Gastroesophageal sphincter (tissue), 4 donors: ENCODE measurements around the gene UVSSA. TPM values are rescaled to one million over a fixed set of nuclear protein-coding genes. Genes with fewer than 3 reads are reported as not detected.
A peak's percentile ranks its signal among the peaks of the same experiment; 100 is the strongest.

Experiments
- ATAC-seq: fragments of 150-250 bp; one replicate; pipeline ENCODE4 v1.9.1; 2016; ENCODE audit warnings: mild to moderate bottlenecking, moderate library complexity
- H3K27ac ChIP-seq, 4 donors: fragments of 200-600 bp; sonication (generic) in 3 of 4; 1 replicate in 3 of 4; 2 replicates in 1 of 4; pipeline ENCODE4 v1.5.1; 2016 to 2019
- H3K27me3 ChIP-seq: fragments of 200-600 bp; sonication (generic); one replicate; pipeline ENCODE4 v1.5.1; 2019
- H3K36me3 ChIP-seq, 2 donors: fragments of 200-600 bp; sonication (generic); one replicate each; pipeline ENCODE4 v1.5.1; 2019; ENCODE audit warnings: control low read depth in 1 of 2
- H3K4me1 ChIP-seq, 3 donors: fragments of 200-600 bp; sonication (generic); 1 replicate in 2 of 3; 2 replicates in 1 of 3; pipeline ENCODE4 v1.5.1; 2016 to 2019; ENCODE audit warnings: control low read depth in 2 of 3
- H3K4me3 ChIP-seq, 2 donors: fragments of 200-600 bp; sonication (generic); one replicate each; pipeline ENCODE4 v1.5.1; 2019; ENCODE audit warnings: mild to moderate bottlenecking in 1 of 2, moderate library complexity in 1 of 2
- H3K9me3 ChIP-seq, 3 donors: fragments of 200-600 bp; sonication (generic); one replicate each; pipeline ENCODE4 v1.5.1; 2017 to 2019; ENCODE audit warnings: control low read depth in 2 of 3
- EP300 ChIP-seq: sonication (generic); formaldehyde crosslinking; IDR thresholded peaks from one replicate; pipeline ENCODE4 v1.6.1; 2017; ENCODE audit warnings: antibody characterized with exemption, mild to moderate bottlenecking
- POLR2A ChIP-seq, 2 donors: fragments of 450-650 bp; IDR thresholded peaks; one replicate each; pipeline ENCODE4 v1.6.1; 2017; ENCODE audit warnings: antibody characterized with exemption in 2 of 2, mild to moderate bottlenecking in 2 of 2, moderate library complexity in 1 of 2
- POLR2AphosphoS5 ChIP-seq: sonication (generic); formaldehyde crosslinking; IDR thresholded peaks from one replicate; pipeline ENCODE4 v1.6.1; 2017; ENCODE audit warnings: antibody characterized with exemption
- WGBS, 2 donors: methylation state at CpG; one replicate each; pipeline ENCODE4 v1.1.5; 2018; ENCODE audit warnings: low coverage in 1 of 2; 5-methylcytosine and 5-hydroxymethylcytosine counted together
- total RNA-seq, 4 donors: library from RNA; depleted of rRNA; stranded (reverse); fragments of >200 nt; gene quantifications; one replicate each; pipeline ENCODE4 v1.1.0, GENCODE V29; 2016
- TF ChIP-seq, protein P1 (sequence below), 4 experiments: fragments of 200-600 bp in 2 of 4; fragments of 450-650 bp in 2 of 4; sonication (generic) in 1 of 4; IDR thresholded peaks; one replicate each; pipeline ENCODE4 v1.5.1; 2017 to 2019; ENCODE audit warnings: antibody characterized with exemption in 4 of 4, mild to moderate bottlenecking in 2 of 4, moderate library complexity in 2 of 4

Gene UVSSA
- total RNA-seq, 4 donors from 2014 or later, result 3.1 to 24.1 (median 9.9) TPM

DNA sequence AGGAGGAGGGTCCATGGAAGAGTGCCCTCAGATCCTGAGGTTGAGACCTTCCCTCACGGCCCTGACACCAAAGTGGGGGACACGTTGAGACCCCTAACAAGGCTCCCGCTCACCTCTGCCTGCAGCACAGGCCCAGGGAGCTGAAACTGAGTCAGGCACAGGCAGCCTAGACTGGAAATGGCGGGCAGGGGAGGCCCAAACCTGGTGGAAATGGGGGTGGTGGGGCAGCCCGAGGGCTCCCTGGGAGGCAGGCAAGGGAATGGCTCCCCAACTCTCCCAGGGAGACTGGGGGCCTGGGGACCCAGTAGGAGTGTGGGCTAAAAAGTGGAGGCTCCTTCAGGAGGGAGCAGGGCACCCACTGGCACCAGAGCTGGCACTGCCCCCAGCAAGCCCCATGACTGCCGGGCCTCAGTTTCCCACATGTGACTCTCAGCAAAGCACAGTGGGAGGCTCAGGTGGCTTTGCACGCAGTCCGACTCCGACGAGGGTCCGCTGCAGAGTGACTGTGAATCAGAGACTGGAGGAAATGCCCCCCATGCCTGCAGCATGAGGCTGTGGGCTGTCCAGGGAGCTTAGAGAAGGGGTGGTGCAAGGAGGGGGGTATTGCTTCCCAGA, 53.3 kb downstream of the UVSSA start:
- ATAC-seq, result no peak
- peaks cover 68% of the 10 kb centered on the region for H3K27me3 ChIP-seq
- WGBS, 2 donors, result 69% methylated on average over 4 of the region's 11 CpGs; no CpG with 5 or more reads in 1 of the 2 donors

DNA sequence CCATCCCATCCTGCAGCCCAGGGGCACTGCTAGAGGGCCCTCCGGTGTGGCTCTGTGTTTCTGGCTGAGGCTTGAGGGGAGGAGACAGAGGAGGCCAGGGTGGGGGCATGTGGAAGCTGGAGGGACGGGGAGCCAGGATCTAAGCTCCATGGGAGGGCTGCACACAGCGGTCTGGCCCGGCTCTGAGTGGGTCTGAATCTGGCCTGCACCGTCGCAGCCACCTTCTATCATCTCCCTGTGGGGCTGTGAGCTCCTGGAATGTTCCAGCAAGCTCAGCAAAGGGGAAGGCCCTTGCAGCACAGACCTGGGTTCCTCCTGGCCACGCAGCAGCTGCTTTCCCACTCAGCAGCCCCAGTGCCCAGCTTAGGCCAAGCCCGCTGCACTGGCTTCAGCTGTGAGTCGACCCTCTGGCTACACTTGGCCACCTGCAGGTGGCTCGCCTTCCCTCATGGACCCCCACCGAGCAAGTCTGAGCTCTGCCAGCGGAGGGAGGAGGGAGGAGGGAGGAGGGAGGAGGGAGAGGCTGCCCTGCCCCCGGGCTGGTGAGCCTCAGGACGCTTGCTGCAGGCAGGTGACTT, 53.9 kb downstream of the UVSSA start:
- WGBS, 2 donors, result 36% methylated on average over 8 of the region's 14 CpGs; no CpG with 5 or more reads in 1 of the 2 donors
- Histone ChIP-seq H3K27me3 (peaks cover 74% of the 10 kb centered on the region), H3K4me3 (no peak overlapping the region)

More for the DNA sequence above, 53.3 kb downstream of the UVSSA start:
- TF ChIP-seq POLR2AphosphoS5 (no peak), EP300 (no peak), POLR2A (IDR thresholded peaks at IDR 0.05) (no peak)
- TF ChIP-seq, protein P1, sequence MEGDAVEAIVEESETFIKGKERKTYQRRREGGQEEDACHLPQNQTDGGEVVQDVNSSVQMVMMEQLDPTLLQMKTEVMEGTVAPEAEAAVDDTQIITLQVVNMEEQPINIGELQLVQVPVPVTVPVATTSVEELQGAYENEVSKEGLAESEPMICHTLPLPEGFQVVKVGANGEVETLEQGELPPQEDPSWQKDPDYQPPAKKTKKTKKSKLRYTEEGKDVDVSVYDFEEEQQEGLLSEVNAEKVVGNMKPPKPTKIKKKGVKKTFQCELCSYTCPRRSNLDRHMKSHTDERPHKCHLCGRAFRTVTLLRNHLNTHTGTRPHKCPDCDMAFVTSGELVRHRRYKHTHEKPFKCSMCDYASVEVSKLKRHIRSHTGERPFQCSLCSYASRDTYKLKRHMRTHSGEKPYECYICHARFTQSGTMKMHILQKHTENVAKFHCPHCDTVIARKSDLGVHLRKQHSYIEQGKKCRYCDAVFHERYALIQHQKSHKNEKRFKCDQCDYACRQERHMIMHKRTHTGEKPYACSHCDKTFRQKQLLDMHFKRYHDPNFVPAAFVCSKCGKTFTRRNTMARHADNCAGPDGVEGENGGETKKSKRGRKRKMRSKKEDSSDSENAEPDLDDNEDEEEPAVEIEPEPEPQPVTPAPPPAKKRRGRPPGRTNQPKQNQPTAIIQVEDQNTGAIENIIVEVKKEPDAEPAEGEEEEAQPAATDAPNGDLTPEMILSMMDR (IDR thresholded peaks at IDR 0.05), result no peak
- peaks cover 0 to 7% of the 10 kb centered on the region in 2 donors for H3K36me3 ChIP-seq
- H3K4me3 ChIP-seq, result no peak overlapping the region
- H3K27ac ChIP-seq, result no peak overlapping the region
- no peaks in the 10 kb centered on the region for H3K9me3 ChIP-seq
- H3K4me1 ChIP-seq, result peaks cover 0 to 34% (median 5%) of the 10 kb centered on the region in 3 donors

DNA sequence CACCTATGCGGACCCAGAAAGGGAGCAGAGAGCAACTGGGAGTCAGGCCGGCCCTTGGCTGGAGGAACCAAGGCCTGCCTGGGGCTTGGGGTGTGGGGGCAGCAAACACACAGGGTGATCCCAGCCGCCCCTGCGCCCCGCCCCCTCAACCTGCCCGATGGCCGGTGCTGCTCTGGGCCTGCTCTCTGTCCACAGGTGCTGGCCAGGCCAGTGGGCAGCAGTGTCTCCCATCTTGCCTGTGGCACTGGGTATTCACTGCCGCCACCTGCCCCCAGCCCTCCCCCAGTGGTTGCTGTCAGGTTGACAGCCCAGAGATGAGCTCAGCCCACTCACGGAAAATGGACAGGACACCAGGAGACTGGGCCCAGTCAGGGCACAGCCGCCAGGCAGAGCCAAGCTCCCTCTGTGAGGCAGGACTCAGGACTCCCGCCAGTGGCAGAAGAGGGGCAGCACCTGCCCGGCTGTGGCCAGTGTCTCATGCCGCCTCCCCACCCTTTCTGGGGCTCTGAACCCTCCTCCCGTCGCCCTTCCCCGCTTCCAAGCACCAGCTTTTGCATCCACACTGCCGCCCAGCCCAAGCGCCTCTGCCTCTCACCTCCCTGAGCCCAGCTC, 54.5 kb downstream of the UVSSA start:
- Histone ChIP-seq H3K36me3 (no peaks in the 10 kb centered on the region), H3K9me3 (no peaks in the 10 kb centered on the region), H3K27ac (no peak overlapping the region), H3K4me3 (no peak overlapping the region), H3K27me3 (peaks cover 80% of the 10 kb centered on the region), H3K4me1 (peaks cover 0 to 46% (median 5%) of the 10 kb centered on the region in 3 donors)
- ATAC-seq, result no peak
- TF ChIP-seq EP300, result no peak
- TF ChIP-seq POLR2AphosphoS5, result no peak
- TF ChIP-seq, protein P1 (IDR thresholded peaks at IDR 0.05), result no peak
- TF ChIP-seq POLR2A (IDR thresholded peaks at IDR 0.05), result no peak
- WGBS, 2 donors, result 21% methylated on average over 2 of the region's 18 CpGs; no CpG with 5 or more reads in 1 of the 2 donors

More for the DNA sequence above, 53.9 kb downstream of the UVSSA start:
- Histone ChIP-seq H3K9me3 (no peaks in the 10 kb centered on the region), H3K4me1 (peaks cover 0 to 40% (median 5%) of the 10 kb centered on the region in 3 donors), H3K36me3 (peaks cover 0 to under 1% of the 10 kb centered on the region in 2 donors), H3K27ac (no peak overlapping the region)
- TF ChIP-seq, protein P1 (IDR thresholded peaks at IDR 0.05), result no peak
- TF ChIP-seq EP300 (no peak), POLR2AphosphoS5 (no peak), POLR2A (IDR thresholded peaks at IDR 0.05) (no peak)
- no peak for ATAC-seq

DNA sequence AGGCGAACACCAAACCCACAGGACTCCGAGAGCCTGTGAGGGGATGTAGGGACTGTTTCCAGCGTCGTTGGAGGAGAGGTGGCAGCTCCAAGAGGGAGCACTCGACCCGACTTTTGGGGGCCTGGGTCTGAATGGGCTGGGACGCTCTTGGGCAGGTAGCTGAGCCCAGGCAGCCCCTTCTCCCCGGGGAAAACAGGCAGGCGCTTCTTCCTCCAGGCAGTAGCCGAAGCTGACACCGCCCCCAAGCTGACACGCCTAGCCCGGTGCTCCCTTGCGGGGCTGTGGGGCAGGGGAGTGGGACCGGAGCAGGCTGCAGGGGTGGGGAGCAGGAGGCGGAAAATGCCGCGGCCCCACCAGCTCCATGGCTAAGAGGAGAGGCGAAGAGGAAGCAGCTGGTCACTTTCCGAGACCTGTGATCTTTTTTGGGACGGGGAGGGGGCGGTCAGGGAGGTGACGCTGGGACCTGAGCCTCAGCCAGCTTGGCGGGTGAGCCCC, 55.1 kb downstream of the UVSSA start:
- H3K27me3 ChIP-seq, result peaks cover 86% of the 10 kb centered on the region
- H3K36me3 ChIP-seq, result no peaks in the 10 kb centered on the region
- TF ChIP-seq POLR2A (IDR thresholded peaks at IDR 0.05), result no peak
- H3K9me3 ChIP-seq, result no peaks in the 10 kb centered on the region
- peaks cover 0 to 52% (median 5%) of the 10 kb centered on the region in 3 donors for H3K4me1 ChIP-seq
- 0% methylated on average over 4 of the region's 24 CpGs; no CpG with 5 or more reads in 1 of the 2 donors for WGBS, 2 donors
- H3K4me3 ChIP-seq, result no peak overlapping the region
- no peak for ATAC-seq
- no peak overlapping the region for H3K27ac ChIP-seq

DNA sequence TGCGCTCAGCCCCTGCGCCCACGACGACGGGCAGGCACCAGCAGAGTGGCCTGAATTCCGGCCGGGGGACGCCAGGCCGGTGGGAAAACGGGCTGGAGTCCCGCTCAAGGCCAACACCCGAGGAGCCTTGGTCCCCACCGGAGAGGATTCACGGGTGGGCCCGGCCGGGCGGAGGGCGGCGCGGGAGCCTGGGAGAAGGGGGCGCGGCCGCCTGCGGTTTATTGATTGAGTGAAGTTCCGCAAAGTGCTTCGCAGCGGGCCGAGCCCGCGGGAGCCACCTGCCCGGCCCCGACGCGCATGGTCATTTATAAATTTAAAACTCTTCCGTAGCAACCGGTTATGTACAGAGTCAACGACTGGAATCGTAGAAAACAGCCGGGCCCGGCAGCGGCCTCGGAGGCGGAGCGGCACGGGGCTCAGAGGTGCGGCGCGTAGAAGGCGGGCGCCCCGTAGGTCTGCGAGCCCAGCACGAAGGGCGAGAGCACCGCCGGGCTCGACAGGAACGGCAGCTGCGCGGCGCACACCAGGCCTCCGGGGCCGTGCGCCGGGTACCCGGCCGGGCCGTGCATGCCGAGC, 55.6 kb downstream of the UVSSA start:
- TF ChIP-seq POLR2A (IDR thresholded peaks at IDR 0.05) (no peak), EP300 (no peak), POLR2AphosphoS5 (no peak)
- H3K27ac ChIP-seq, result no peak overlapping the region
- H3K4me1 ChIP-seq, result peaks cover 0 to 57% (median 5%) of the 10 kb centered on the region in 3 donors
- ATAC-seq, result no peak
- H3K27me3 ChIP-seq, result peaks cover 91% of the 10 kb centered on the region
- no peaks in the 10 kb centered on the region for H3K36me3 ChIP-seq
- WGBS, 2 donors, result no CpG with 5 or more reads among the region's 69 CpGs
- no peaks in the 10 kb centered on the region for H3K9me3 ChIP-seq
- H3K4me3 ChIP-seq, result peak overlapping the region in 1 of 2 donors; percentile 0
